IPS-15b (cell line): ENCODE data around the gene AKIRIN1.
"Not testable (repeated sequence)": the region's sequence is repeated elsewhere in the genome, so short reads cannot be mapped to it uniquely, and the experiment has no call there.

Source experiments
- H3K27me3 ChIP-seq: one replicate; pipeline ENCODE4 v1.6.1; 2013; ENCODE audit warnings: low read length; ENCODE audit not compliant: control insufficient read depth, insufficient read depth
- H3K36me3 ChIP-seq: one replicate; pipeline ENCODE4 v1.6.1; 2013; ENCODE audit warnings: low read length; ENCODE audit not compliant: control insufficient read depth, insufficient read depth
- H3K4me1 ChIP-seq: one replicate; pipeline ENCODE4 v1.6.1; 2013; ENCODE audit warnings: mild to moderate bottlenecking, low read length; ENCODE audit not compliant: control insufficient read depth, insufficient read depth
- H3K4me3 ChIP-seq: one replicate; pipeline ENCODE4 v1.5.1; 2013; ENCODE audit warnings: low read depth, low read length
- H3K9ac ChIP-seq: one replicate; pipeline ENCODE4 v1.6.1; 2013; ENCODE audit warnings: low read depth, mild to moderate bottlenecking, low read length
- H3K9me3 ChIP-seq: one replicate; pipeline ENCODE4 v1.6.1; 2013; ENCODE audit warnings: mild to moderate bottlenecking, low read length; ENCODE audit not compliant: control insufficient read depth, insufficient read depth

The AKIRIN1 gene

DNA sequence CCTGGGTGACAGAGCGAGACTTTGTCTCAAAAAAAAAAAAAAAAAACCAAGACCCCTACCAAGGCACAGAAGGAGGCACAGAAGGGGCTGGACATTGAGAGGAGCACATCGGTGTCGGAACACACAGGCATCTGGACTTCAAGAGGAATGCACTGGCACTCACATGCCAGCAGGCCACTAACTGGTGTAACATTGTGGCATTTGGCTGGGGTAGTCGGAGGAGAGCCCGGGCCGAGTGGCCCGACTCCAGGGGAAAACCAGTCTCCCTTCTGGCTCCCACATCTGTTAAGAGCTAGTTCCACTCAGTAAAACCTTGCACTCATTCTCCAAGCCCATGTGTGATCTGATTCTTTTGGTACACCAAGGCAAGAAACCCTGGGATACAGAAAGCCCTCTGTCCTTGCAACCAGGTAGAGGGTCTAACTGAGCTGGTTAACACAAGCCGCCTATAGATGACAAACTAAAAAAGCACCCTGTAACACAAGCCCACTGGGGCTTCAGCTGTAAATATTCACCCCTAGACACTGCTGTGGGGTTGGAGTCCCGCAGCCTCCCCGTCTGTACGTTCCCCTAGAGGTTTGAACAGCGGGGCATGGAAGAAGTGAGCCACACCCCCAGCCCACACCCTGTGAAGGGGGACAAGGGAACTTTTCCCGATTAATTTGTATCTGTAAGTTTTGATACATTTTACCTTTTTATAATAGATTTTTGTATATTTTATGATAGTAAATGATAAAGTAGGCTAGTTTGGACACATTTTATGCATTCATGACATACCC, 17.2 kb upstream of the AKIRIN1 start:
- Histone ChIP-seq H3K36me3 (no peaks in the 10 kb centered on the region), H3K4me3 (no peak overlapping the region), H3K9ac (no peak overlapping the region), H3K4me1 (no peaks in the 10 kb centered on the region), H3K9me3 (peaks cover 3% of the 10 kb centered on the region), H3K27me3 (no peaks in the 10 kb centered on the region)

DNA sequence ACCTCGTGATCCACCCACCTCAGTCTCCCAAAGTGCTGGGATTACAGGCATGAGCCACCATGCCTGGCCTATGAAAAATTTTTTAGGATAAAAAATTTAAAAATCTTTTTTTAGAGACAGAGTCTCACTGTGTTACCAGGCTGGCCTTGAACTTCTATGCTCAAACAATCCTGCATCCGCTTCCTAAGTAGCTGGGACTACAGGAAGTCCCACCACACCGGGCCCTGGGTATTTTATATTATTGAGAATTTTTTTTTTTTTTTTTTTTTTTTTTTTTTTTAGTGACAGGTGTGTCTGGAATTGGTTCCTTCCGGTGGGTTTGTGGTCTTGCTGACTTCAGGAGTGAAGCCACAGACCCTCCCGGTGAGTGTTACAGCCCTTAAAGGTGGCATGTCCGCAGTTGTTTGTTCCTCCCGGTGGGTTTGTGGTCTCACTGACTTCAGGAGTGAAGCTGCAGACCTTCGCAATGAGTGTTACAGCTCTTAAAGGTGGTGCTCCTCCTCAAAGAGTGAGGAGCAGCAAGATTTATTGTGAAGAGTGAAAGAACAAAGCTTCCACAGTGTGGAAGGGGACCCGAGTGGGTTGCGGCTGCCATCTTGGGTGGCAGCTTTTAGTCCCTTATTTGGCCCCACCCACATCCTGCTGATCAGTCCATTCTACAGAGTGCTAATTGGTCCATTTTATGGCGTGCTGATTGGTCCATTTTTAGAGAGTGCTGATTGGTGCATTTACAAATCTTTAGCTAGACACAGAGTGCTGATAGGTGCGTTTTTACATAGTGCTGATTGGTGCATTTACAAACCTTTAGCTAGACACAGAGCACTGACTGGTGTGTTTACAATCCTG, 13.5 kb upstream of the AKIRIN1 start:
- H3K27me3 ChIP-seq: not testable (repeated sequence)

DNA sequence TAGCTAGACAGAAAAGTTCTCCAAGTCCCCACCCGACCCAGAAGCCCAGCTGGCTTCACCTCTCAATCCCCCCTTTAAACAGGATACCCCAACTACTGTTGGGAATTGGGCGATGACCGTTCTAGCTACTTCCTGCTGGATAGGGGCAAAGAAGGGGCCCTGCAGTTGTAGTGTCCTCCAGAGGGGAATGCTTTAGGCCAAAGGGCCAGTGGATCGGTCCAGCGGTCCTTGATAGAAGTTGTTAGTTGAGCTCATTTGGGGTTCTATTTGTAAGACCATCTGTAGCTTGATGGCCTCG, 12.9 kb upstream of the AKIRIN1 start:
- not testable (repeated sequence) for H3K4me1 ChIP-seq, H3K4me3 ChIP-seq, H3K9ac ChIP-seq, H3K9me3 ChIP-seq, H3K36me3 ChIP-seq, H3K27me3 ChIP-seq

More for the DNA sequence above, 13.5 kb upstream of the AKIRIN1 start:
- not testable (repeated sequence) for H3K36me3 ChIP-seq, H3K4me1 ChIP-seq, H3K9ac ChIP-seq, H3K9me3 ChIP-seq, H3K4me3 ChIP-seq

DNA sequence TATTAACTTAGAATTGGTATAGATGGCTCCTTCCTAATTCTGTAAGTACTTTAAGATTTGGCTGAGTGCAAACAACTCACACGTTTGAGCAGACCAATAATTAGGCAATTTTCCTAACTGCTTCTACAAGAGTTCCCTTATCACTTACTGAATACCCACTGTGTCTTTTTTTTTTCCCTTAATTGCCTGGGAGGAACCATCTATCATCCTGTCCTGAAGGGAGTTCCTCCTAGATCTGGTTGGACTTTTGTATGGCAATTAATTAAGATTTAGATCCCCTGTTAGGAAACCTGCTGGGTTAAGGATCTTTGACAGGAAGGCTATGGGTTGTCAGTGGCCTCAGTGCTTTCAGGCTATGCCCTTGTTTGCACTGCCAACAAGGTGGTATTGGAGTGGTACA, 11.7 kb upstream of the AKIRIN1 start:
- not testable (repeated sequence) for H3K4me3 ChIP-seq, H3K4me1 ChIP-seq, H3K27me3 ChIP-seq, H3K9ac ChIP-seq, H3K9me3 ChIP-seq, H3K36me3 ChIP-seq

DNA sequence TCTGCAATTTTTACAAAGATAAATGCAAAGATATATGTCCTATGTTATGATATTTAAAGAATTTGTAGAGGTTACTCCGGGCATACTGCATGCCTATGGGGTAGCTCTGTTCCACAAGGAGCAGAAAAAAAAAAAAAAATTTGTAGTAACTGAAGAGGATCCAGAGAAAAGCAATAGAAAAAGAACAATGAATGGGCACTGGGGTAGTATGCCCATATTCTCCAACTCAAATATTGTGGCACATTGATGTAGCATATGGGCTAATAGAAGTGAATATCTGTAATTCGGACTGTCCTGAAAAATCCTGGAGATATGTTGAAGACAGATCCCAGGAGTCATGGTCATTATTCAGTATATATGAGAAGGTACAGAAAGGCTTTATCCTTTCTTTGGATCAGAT, 1.1 kb upstream of the AKIRIN1 start:
- Histone ChIP-seq H3K4me3 (peak overlapping the region; percentile 48), H3K36me3 (peaks cover 3% of the 10 kb centered on the region), H3K9ac (no peak overlapping the region), H3K9me3 (no peaks in the 10 kb centered on the region), H3K27me3 (no peaks in the 10 kb centered on the region), H3K4me1 (peaks cover 28% of the 10 kb centered on the region)

DNA sequence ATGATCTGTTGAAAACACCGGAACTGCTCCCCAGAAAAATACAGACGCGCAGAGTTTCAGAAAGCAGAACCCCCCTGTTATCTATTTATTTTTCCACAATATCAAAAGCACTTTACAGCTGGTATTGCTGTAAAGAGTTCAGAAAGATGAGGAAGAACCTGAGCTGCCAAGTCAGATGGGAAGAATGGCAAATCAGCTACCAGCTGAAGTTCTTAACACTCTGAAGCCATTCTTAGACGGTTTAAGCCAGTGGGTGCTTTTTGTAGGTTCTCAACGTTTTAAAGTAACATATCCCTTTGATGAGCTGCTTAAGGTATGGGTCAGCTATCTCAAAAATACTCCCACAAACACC, 714 bp upstream of the AKIRIN1 start:
- Histone ChIP-seq H3K27me3 (no peaks in the 10 kb centered on the region), H3K4me3 (peak overlapping the region; percentile 48), H3K9ac (peak overlapping the region; percentile 47), H3K4me1 (peaks cover 27% of the 10 kb centered on the region), H3K9me3 (no peaks in the 10 kb centered on the region), H3K36me3 (peaks cover 5% of the 10 kb centered on the region)

DNA sequence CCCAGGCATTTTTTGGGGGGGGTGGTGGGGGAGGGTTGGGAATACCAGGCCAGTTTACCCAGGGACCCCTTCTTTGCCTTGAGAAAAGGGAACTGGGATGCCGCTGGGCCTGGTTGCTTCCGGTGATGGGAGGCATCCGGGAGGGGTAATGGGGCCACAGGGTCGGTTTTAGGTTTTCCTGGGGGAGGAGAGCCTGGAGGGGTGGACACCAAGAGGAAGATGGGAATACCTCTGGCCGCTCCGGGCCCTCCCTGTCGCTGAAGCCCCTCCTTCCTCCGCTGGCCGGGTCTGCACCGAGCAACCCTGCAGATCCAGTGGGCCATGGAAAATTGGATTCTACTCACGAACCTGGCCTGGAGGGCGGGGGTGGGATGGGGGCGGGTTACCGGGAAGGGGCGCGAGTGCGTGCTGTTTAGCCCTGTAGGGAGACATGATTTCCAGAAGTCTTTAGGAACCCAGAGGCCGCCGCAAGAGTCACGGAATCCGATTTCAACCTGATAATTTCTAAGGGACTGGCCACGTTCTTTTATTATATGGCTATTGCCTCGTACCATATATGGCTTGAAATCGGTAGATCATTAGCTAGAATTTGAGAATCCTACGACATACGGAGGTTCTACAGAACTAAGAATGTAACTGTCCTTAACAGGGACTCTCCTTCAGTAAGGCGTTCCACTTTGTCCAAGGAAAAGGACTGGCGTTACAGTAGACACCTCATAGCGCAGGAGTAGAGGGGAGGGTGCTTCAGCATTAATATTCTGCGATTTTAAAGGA, 749 bp downstream of the AKIRIN1 start:
- Histone ChIP-seq H3K4me1 (peaks cover 15% of the 10 kb centered on the region), H3K4me3 (peak overlapping the region; percentile 94), H3K9me3 (no peaks in the 10 kb centered on the region), H3K9ac (peak overlapping the region; percentile 90), H3K27me3 (no peaks in the 10 kb centered on the region), H3K36me3 (peaks cover 7% of the 10 kb centered on the region)

DNA sequence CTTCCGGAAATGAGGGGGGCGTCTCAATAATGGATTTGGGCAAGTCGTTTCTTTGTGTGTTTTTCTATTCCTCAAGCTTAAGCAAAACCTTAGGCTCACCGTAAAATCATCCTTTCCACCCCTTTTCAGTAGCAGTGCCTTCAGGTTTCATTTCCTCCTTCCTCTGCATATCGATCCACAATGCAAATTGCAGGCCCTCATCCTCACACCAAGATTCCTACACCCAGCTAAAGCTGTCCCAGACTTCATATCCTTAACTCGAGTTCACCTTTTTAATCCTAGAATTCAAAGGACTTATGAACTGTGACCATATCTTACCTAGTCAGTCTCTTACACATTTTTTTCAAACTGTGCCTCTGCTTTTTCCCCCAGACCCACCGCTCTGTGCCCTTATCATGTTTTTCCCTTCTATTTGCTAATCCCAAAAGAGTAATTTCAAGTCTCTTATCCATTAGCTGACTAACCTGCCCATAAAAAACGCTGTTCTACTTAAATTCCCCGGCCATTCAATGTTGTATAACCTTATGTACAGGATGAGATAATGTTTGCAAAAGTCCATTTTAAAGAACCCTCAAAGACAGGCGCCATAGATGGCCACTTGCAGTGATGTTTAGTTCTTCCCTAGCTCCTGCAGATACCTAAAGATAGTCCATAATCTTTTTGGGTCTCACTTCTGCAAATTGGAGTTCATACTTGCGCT, 1.5 kb downstream of the AKIRIN1 start:
- Histone ChIP-seq H3K9me3 (no peaks in the 10 kb centered on the region), H3K4me1 (peaks cover 16% of the 10 kb centered on the region), H3K27me3 (no peaks in the 10 kb centered on the region), H3K9ac (peak overlapping the region; percentile 90), H3K36me3 (peaks cover 7% of the 10 kb centered on the region), H3K4me3 (peak overlapping the region; percentile 94)

DNA sequence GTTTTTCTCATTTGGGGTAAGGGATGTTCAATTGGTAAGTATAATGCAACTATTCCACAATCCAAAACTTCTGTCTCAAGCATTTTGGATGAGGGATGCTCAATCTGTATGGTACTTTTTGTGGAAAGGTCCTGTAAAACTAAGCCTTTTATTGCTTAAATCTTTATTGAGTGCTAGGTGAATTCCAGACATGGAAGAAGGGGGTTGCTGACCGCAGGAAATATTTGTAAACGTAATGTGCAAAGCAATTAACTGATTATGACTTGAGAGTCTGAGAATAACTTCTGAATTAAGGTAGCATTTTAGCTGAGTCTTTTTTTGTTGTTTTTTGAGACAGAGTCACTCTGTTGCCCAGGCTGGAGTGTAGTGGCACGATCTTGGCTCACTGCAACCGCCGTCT, 3.1 kb downstream of the AKIRIN1 start:
- peaks cover 15% of the 10 kb centered on the region for H3K36me3 ChIP-seq
- no peaks in the 10 kb centered on the region for H3K27me3 ChIP-seq
- H3K9me3 ChIP-seq: no peaks in the 10 kb centered on the region
- no peak overlapping the region for H3K9ac ChIP-seq
- peak overlapping the region; percentile 1 for H3K4me3 ChIP-seq
- H3K4me1 ChIP-seq: peaks cover 26% of the 10 kb centered on the region

DNA sequence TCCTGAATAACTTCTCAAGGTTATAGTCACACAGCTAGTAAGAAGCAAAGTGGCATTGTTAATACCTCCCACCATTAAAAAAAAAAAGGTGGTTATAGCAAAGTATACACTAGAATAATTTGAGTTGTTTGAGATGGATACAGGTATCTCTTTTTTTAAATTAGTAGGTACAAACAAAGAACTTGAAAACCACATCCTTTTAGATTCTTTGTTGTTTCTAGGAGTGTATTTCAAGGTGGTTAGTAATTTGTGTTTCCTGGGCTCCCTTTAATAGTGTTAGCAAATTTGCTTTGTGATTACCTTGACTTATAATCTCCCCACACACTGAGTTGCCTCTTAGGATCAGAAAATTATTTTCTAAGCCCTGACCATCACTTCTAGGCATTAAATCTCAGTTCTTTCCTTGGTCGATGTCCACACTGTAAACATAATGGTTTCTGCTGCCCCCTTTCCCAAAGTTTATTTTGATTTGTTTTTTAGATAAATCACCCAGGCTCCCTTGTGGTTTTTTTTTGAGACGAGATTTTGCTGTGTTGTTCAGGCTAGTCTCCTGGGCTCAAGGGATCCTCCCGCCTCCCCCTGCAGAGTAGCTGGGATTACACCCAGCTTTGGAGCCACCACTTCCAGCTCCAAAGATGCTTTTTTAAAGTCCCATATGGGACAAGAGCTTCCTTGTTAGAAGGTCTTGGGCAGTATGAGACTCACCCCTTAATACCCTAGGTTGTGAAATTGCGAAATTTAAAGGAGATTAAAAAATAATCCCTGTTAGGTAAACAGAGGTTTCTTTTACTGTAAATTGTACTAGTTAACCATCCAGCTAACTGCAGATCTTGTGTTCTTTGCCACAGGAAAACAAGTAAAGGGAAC, 6.2 kb downstream of the AKIRIN1 start:
- Histone ChIP-seq H3K27me3 (no peaks in the 10 kb centered on the region), H3K9ac (no peak overlapping the region), H3K4me3 (peak overlapping the region; percentile 10), H3K9me3 (no peaks in the 10 kb centered on the region), H3K4me1 (peaks cover 25% of the 10 kb centered on the region), H3K36me3 (peaks cover 19% of the 10 kb centered on the region)

DNA sequence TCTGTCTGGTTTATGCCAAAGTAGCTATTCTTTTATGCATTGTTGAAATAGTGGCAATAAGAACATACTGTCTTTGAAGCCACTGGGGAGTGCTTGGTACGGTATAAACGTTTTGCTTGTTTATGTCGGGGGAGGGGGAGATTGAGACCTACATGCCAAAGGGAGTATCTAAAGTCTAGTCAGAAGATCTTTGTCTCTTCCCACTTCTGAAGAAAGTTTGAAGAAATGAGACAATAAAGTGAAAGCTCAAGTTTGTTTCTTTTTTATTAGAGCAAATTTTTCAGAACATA, 6.8 kb downstream of the AKIRIN1 start:
- Histone ChIP-seq H3K27me3 (no peaks in the 10 kb centered on the region), H3K9ac (no peak overlapping the region), H3K4me3 (peak overlapping the region; percentile 10), H3K9me3 (no peaks in the 10 kb centered on the region), H3K4me1 (peaks cover 28% of the 10 kb centered on the region), H3K36me3 (peaks cover 23% of the 10 kb centered on the region)
